K562 (cell line): ENCODE results near the gene CRIP3. TPM values are rescaled to one million over a fixed set of nuclear protein-coding genes. Genes with fewer than 3 reads are reported as not detected.

Source experiments
- ATAC-seq: fragments of 200-7000 bp; cut with Tn5 transposase; 3 replicates; pipeline ENCODE4 v1.9.1; 2020; ENCODE audit warnings: moderate library complexity
- BruUV-seq: library from RNA; stranded (reverse); fragments of 400-500 nt; replicated peaks from 2 replicates; lab custom pipeline; 2021; lab: Mats Ljungman, UMichigan
- CTCF ChIA-PET: fragments of 300-600 bp; formaldehyde crosslinking; extraction: SDS; loops from one replicate; lab custom pipeline; 2021; ENCODE audit warnings: low intra/inter-chr PET ratio; lab: Yijun Ruan, JAX
- POLR2A ChIA-PET: fragments of 300-600, 350-650 bp; sonication (Branson Sonifier 250); formaldehyde crosslinking; extraction: SDS; loops from one replicate; lab custom pipeline; 2021; ENCODE audit warnings: antibody characterized with exemption, inconsistent platforms; lab: Yijun Ruan, JAX
- DNase-seq, 4 experiments: peaks; one replicate each; pipeline versions ENCODE4 v3.0.0 to v3.0.0-alpha.2; 2011 to 2018; ENCODE audit warnings: low spot score in 3 of 4, mixed read lengths in 3 of 4; ENCODE audit errors: extremely low read depth in 1 of 4
- FAIRE-seq: peaks from 2 replicates; lab custom pipeline; 2011; peaks lifted over from hg19 to GRCh38; lab: Jason Lieb, UNC
- H2AFZ ChIP-seq: 2 replicates; pipeline ENCODE4 v1.6.0; 2011; ENCODE audit warnings: low read depth, low read length, control low read depth, inconsistent platforms
- H3K27ac ChIP-seq: fragments of 200-600 bp; 3 replicates; pipeline ENCODE4 v1.8.0; 2011; ENCODE audit warnings: low read depth, mild to moderate bottlenecking, control low read depth, inconsistent platforms, low read length, moderate library complexity, mixed read lengths; ENCODE audit errors: extremely low read depth
- H3K27me3 ChIP-seq, 2 experiments: fragments of 300-600 bp in 1 of 2; 2 replicates in 1 of 2; 3 replicates in 1 of 2; pipeline versions ENCODE4 v1.6.0 to v1.8.0; 2011; ENCODE audit warnings: inconsistent platforms in 2 of 2, low read length in 2 of 2, mild to moderate bottlenecking in 1 of 2, mixed read lengths in 1 of 2, moderate library complexity in 1 of 2; ENCODE audit not compliant: control insufficient read depth in 2 of 2, insufficient read depth in 2 of 2
- H3K36me3 ChIP-seq: fragments of 300-600 bp; 3 replicates; pipeline ENCODE4 v1.8.0; 2011; ENCODE audit warnings: mild to moderate bottlenecking, low read length, inconsistent platforms; ENCODE audit not compliant: control insufficient read depth, insufficient read depth
- H3K4me1 ChIP-seq, 2 experiments: fragments of 200-600 bp in 1 of 2; replicated peaks in 1 of 2; 2 replicates in 1 of 2; 3 replicates in 1 of 2; pipeline versions ENCODE4 v1.5.1 to v1.8.0; 2011; ENCODE audit warnings: inconsistent platforms in 2 of 2, low read length in 2 of 2, mild to moderate bottlenecking in 1 of 2, mixed read lengths in 1 of 2, moderate library complexity in 1 of 2; ENCODE audit not compliant: control insufficient read depth in 2 of 2, insufficient read depth in 2 of 2
- H3K4me2 ChIP-seq: 2 replicates; pipeline ENCODE4 v1.6.1; 2011; ENCODE audit warnings: low read length, control low read depth, inconsistent platforms, mixed read lengths; ENCODE audit not compliant: insufficient read depth
- H3K4me3 ChIP-seq: fragments of 200-600 bp; sonication (generic), shearing (Covaris generic); 2 replicates; pipeline ENCODE4 v1.5.1; 2016; ENCODE audit warnings: control low read depth, inconsistent platforms
- H3K79me2 ChIP-seq: fragments of 200-600 bp; 3 replicates; pipeline ENCODE4 v1.8.0; 2011; ENCODE audit warnings: low read length, inconsistent platforms; ENCODE audit not compliant: control insufficient read depth, insufficient read depth
- H3K9ac ChIP-seq, 2 experiments: 2 replicates each; pipeline versions ENCODE4 v1.6.0 to v1.6.1; 2011; ENCODE audit warnings: low read depth in 2 of 2, low read length in 2 of 2, control low read depth in 1 of 2, inconsistent platforms in 1 of 2, mild to moderate bottlenecking in 1 of 2, mixed read lengths in 1 of 2; ENCODE audit not compliant: insufficient read depth in 1 of 2
- H3K9me1 ChIP-seq: one replicate; pipeline ENCODE4 v1.6.0; 2011; ENCODE audit warnings: inconsistent platforms, mild to moderate bottlenecking, low read length, moderate library complexity; ENCODE audit not compliant: control insufficient read depth, insufficient read depth
- H3K9me3 ChIP-seq: replicated peaks from 2 replicates; pipeline ENCODE4 v1.5.1; 2011; ENCODE audit warnings: low read depth, low read length, inconsistent platforms; ENCODE audit not compliant: control insufficient read depth, insufficient read depth
- H4K20me1 ChIP-seq: replicated peaks from 2 replicates; pipeline ENCODE4 v1.6.1; 2011; ENCODE audit warnings: low read length, inconsistent platforms, mixed read lengths; ENCODE audit not compliant: control insufficient read depth, insufficient read depth
- CHCHD3 ChIP-seq: fragments of 250-450 bp; sonication (Bioruptor Pico); IDR thresholded peaks from 2 replicates; pipeline ENCODE4 v2.1.2; 2022; ENCODE audit warnings: mild to moderate bottlenecking
- HDAC6 ChIP-seq: IDR thresholded peaks from 2 replicates; pipeline ENCODE4 v1.6.1; 2012; ENCODE audit warnings: low read depth, mild to moderate bottlenecking, control low read depth, inconsistent platforms, low read length, moderate library complexity
- MAFF ChIP-seq: IDR thresholded peaks from 2 replicates; pipeline ENCODE4 v1.6.1; 2012; ENCODE audit warnings: low read length, improper control_type of control experiment
- NCOA6 ChIP-seq: fragments of 450-650 bp; IDR thresholded peaks from 2 replicates; pipeline ENCODE4 v1.6.1; 2017; ENCODE audit warnings: mild to moderate bottlenecking
- NFXL1 ChIP-seq: fragments of 450-650 bp; formaldehyde crosslinking; IDR thresholded peaks from 2 replicates; pipeline ENCODE4 v1.4.0; 2021; ENCODE audit warnings: mild to moderate bottlenecking
- RBM22 ChIP-seq: fragments of 200-400 bp; formaldehyde crosslinking; IDR thresholded peaks from 2 replicates; pipeline ENCODE4 v1.6.1; 2018; ENCODE audit warnings: low read length, low read depth; ENCODE audit not compliant: poor library complexity, severe bottlenecking
- SREBF1 ChIP-seq: fragments of 150-350 bp; IDR thresholded peaks from 2 replicates; pipeline ENCODE4 v1.6.1; 2014; ENCODE audit warnings: antibody characterized with exemption, low read depth, low read length, borderline replicate concordance
- YBX1 ChIP-seq: fragments of 450-650 bp; IDR thresholded peaks from 2 replicates; pipeline ENCODE4 v1.7.1; 2016; ENCODE audit warnings: mild to moderate bottlenecking
- ZBED1 ChIP-seq: IDR thresholded peaks from 2 replicates; pipeline ENCODE4 v1.6.1; 2014
- ZNF354B ChIP-seq: fragments of 250-450 bp; sonication (Bioruptor Pico); IDR thresholded peaks from 2 replicates; pipeline ENCODE4 v1.4.0; 2020
- WGBS: fragments of 100-300 bp; shearing (Covaris generic); methylation state at CpG from one replicate; pipeline ENCODE4 v1.1.6; 2016; ENCODE audit warnings: low coverage, mixed read lengths; ENCODE audit not compliant: insufficient coverage; ENCODE audit errors: missing lambda C conversion rate; 5-methylcytosine and 5-hydroxymethylcytosine counted together
- in situ Hi-C: fragments of 300-500 bp; cut with MboI; formaldehyde crosslinking; loops from 4 replicates; pipeline ENCODE4 v1.15.0; 2018; ENCODE audit warnings: inconsistent platforms, mixed read lengths
- intact Hi-C: fragments of 100-400 bp; cut with micrococcal nuclease; formaldehyde crosslinking; loops from 2 replicates; pipeline ENCODE4 v1.14.2; 2022
- polyA plus RNA-seq, 8 experiments: library from polyadenylated mRNA; depleted of rRNA in 4 of 8; stranded (reverse) in 5 of 8; unstranded in 3 of 8; fragments of >200 nt; fragmentation: Nextera tagmentation in 2 of 8; fragmentation: Illumina TruSeq in 1 of 8; extraction: Ambion mirVana in 2 of 8; extraction: Trizol in 1 of 8; gene quantifications; 2 replicates each; pipeline versions ENCODE4 v1.2.1 to v1.2.3, GENCODE V29; 2011 to 2014; ENCODE audit warnings: inconsistent platforms in 1 of 8, missing spikeins in 1 of 8
- total RNA-seq, 7 experiments: library from RNA; depleted of rRNA in 6 of 7; stranded (reverse); fragments of >200 nt in 6 of 7; fragmentation: Illumina TruSeq in 2 of 7; extraction: Trizol in 2 of 7; gene quantifications; 2 replicates each; pipeline versions ENCODE4 v1.2.1 to v1.2.3, GENCODE V29; 2011 to 2021; ENCODE audit warnings: low replicate concordance in 1 of 7
- TF ChIP-seq, protein P1 (sequence below): fragments of 450-650 bp; IDR thresholded peaks from 2 replicates; pipeline ENCODE4 v1.6.1; 2017; ENCODE audit warnings: antibody characterized with exemption

Gene CRIP3
- total and polyA plus RNA-seq, 9 of the 15 experiments (the other 6 are each of a cell fraction or from before 2014, with no cell fraction given): 0.36 to 2.1 (median 0.87) TPM

GRCh38 chr6:43297644-43298564, 10.7 kb downstream of the CRIP3 start, which contains the start of gene SLC22A7:
Gene SLC22A7 (plus strand): TSS chr6:43298260. CDS start chr6:43298359, 99 bp downstream.
- Histone ChIP-seq H3K4me3 (no peak within 1 kb of the TSS), H3K79me2 (no peaks in the 10 kb centered on the region), H3K4me2 (no peak within 1 kb of the TSS), H3K4me1 (peaks cover 0 to 6% of the 10 kb centered on the region in 2 experiments; a peak in 3 of 5 replicates), H2AFZ (no peak within 1 kb of the TSS), H3K36me3 (no peaks in the 10 kb centered on the region), H3K9me1 (peaks cover 2% of the 10 kb centered on the region), H3K9me3 (no peaks in the 10 kb centered on the region), H3K27ac (no peak within 1 kb of the TSS), H4K20me1 (0 out of 2 replicates have a peak, but pooled peaks cover 7% of the 10 kb centered on the region), H3K9ac (peak within 1 kb of the TSS in 1 of 2 experiments; percentile 39; a peak in 2 of 4 replicates), H3K27me3 (peaks cover 34 to 54% of the 10 kb centered on the region in 2 experiments; a peak in 4 of 5 replicates)
- intact Hi-C loops (no loop called here), in situ Hi-C loops (no loop called here)
- ChIA-PET POLR2A (interaction anchor here (0.5 to 1.3 kb wide), 9 partner anchors 9 to 220 kb away, joined by 3 to 7 read pairs (median 3); no protein-coding TSS in a partner anchor), CTCF (no interaction called here)
- FAIRE-seq (no peak), ATAC-seq (no peak), DNase-seq (no peak)
- TF ChIP-seq YBX1 (no peak), NFXL1 (CRISPR knock-in tag) (no peak), NCOA6 (no peak), ZNF354B (CRISPR knock-in tag) (no peak), HDAC6 (no peak), RBM22 (no peak), CHCHD3 (CRISPR knock-in tag) (no peak), MAFF (no peak), SREBF1 (no peak), ZBED1 (no peak)
- TF ChIP-seq, protein P1, sequence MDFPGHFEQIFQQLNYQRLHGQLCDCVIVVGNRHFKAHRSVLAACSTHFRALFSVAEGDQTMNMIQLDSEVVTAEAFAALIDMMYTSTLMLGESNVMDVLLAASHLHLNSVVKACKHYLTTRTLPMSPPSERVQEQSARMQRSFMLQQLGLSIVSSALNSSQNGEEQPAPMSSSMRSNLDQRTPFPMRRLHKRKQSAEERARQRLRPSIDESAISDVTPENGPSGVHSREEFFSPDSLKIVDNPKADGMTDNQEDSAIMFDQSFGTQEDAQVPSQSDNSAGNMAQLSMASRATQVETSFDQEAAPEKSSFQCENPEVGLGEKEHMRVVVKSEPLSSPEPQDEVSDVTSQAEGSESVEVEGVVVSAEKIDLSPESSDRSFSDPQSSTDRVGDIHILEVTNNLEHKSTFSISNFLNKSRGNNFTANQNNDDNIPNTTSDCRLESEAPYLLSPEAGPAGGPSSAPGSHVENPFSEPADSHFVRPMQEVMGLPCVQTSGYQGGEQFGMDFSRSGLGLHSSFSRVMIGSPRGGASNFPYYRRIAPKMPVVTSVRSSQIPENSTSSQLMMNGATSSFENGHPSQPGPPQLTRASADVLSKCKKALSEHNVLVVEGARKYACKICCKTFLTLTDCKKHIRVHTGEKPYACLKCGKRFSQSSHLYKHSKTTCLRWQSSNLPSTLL: no peak
- no TSS peak for BruUV-seq
- WGBS: under 1% methylated on average over 10 of the region's 10 CpGs
